ENCODE measurements around the gene CNTN6.

The CNTN6 gene

DNA sequence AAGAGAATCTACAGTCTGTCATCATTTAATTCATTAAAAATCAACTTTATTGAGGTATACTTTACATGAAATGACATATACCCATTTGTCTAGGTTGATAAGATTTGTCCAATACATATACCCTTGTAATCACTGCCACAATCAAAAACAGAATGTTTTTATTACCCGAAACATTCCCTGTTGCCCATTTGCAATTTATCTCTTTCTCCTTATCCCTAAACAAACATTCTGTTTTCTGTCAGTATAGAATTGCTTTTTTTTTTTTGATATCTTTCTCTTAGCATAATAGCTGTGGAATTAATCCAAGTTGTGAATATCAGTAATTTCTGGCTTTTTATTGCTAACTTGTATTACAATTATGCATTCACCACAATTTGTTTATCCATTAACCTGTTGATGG is 4.3 kb upstream of the CNTN6 start:
- TF ChIP-seq TAF1 (IDR thresholded peaks at IDR 0.05; ENCODE audit: low read depth) (no peak), YY1 (IDR thresholded peaks at IDR 0.05; ENCODE audit: low read depth) (no peak), FOXM1 (IDR thresholded peaks at IDR 0.05; ENCODE audit: borderline replicate concordance, low read depth) (no peak), TCF12 (IDR thresholded peaks at IDR 0.05; ENCODE audit: low read depth) (no peak), NFIC (IDR thresholded peaks at IDR 0.05) (no peak), ZBTB7A (IDR thresholded peaks at IDR 0.05; ENCODE audit: low read depth) (no peak), CREB1 (IDR thresholded peaks at IDR 0.05; ENCODE audit: low read depth) (no peak), EGR1 (IDR thresholded peaks at IDR 0.05) (no peak), CEBPB (IDR thresholded peaks at IDR 0.05) (no peak), MAX (IDR thresholded peaks at IDR 0.05) (no peak), RAD21 (IDR thresholded peaks at IDR 0.05; ENCODE audit: low read depth) (no peak), TEAD4 (IDR thresholded peaks at IDR 0.05) (no peak), EP300 (IDR thresholded peaks at IDR 0.05; ENCODE audit: borderline replicate concordance) (no peak)
- TF ChIP-seq, protein P1, sequence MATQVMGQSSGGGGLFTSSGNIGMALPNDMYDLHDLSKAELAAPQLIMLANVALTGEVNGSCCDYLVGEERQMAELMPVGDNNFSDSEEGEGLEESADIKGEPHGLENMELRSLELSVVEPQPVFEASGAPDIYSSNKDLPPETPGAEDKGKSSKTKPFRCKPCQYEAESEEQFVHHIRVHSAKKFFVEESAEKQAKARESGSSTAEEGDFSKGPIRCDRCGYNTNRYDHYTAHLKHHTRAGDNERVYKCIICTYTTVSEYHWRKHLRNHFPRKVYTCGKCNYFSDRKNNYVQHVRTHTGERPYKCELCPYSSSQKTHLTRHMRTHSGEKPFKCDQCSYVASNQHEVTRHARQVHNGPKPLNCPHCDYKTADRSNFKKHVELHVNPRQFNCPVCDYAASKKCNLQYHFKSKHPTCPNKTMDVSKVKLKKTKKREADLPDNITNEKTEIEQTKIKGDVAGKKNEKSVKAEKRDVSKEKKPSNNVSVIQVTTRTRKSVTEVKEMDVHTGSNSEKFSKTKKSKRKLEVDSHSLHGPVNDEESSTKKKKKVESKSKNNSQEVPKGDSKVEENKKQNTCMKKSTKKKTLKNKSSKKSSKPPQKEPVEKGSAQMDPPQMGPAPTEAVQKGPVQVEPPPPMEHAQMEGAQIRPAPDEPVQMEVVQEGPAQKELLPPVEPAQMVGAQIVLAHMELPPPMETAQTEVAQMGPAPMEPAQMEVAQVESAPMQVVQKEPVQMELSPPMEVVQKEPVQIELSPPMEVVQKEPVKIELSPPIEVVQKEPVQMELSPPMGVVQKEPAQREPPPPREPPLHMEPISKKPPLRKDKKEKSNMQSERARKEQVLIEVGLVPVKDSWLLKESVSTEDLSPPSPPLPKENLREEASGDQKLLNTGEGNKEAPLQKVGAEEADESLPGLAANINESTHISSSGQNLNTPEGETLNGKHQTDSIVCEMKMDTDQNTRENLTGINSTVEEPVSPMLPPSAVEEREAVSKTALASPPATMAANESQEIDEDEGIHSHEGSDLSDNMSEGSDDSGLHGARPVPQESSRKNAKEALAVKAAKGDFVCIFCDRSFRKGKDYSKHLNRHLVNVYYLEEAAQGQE (IDR thresholded peaks at IDR 0.05; ENCODE audit: low read depth) = no peak
- TF ChIP-seq, protein P2, sequence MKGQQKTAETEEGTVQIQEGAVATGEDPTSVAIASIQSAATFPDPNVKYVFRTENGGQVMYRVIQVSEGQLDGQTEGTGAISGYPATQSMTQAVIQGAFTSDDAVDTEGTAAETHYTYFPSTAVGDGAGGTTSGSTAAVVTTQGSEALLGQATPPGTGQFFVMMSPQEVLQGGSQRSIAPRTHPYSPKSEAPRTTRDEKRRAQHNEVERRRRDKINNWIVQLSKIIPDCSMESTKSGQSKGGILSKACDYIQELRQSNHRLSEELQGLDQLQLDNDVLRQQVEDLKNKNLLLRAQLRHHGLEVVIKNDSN (IDR thresholded peaks at IDR 0.05) = no peak

GRCh38 chr3:1091286-1091685 is 1.5 kb upstream of the CNTN6 start:
- TF ChIP-seq CREB1 (IDR thresholded peaks at IDR 0.05; ENCODE audit: low read depth) (no peak), EP300 (IDR thresholded peaks at IDR 0.05; ENCODE audit: borderline replicate concordance) (no peak), TAF1 (IDR thresholded peaks at IDR 0.05; ENCODE audit: low read depth) (no peak), FOXM1 (IDR thresholded peaks at IDR 0.05; ENCODE audit: borderline replicate concordance, low read depth) (no peak), TCF12 (IDR thresholded peaks at IDR 0.05; ENCODE audit: low read depth) (no peak), CEBPB (IDR thresholded peaks at IDR 0.05) (no peak), YY1 (IDR thresholded peaks at IDR 0.05; ENCODE audit: low read depth) (no peak), EGR1 (IDR thresholded peaks at IDR 0.05) (no peak), TEAD4 (IDR thresholded peaks at IDR 0.05) (no peak), NFIC (IDR thresholded peaks at IDR 0.05) (no peak), ZBTB7A (IDR thresholded peaks at IDR 0.05; ENCODE audit: low read depth) (no peak), RAD21 (IDR thresholded peaks at IDR 0.05; ENCODE audit: low read depth) (no peak), MAX (IDR thresholded peaks at IDR 0.05) (no peak)
- TF ChIP-seq, protein P1 (IDR thresholded peaks at IDR 0.05; ENCODE audit: low read depth) = no peak
- TF ChIP-seq, protein P2 (IDR thresholded peaks at IDR 0.05) = no peak

DNA sequence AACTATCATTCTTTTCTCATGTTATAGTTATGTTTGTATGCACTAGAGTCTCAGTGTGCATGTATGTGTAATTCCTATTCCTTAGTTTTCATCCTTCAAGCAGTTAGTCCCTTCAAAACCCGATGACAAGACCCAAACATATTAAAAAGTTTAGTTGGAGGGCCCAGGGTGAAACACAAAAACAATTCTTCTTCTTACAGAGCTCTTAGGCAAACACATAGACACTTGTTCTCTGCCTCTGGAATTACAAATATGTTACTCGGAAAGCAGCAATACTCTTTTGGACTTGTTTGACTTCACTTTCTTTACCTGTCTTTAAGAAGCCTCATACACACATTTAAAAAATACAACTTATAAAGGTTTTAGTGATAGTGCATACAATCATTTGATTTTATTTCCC is 763 bp upstream of the CNTN6 start:
- TF ChIP-seq TAF1 (IDR thresholded peaks at IDR 0.05; ENCODE audit: low read depth) = no peak
- no peak for TF ChIP-seq CEBPB (IDR thresholded peaks at IDR 0.05)
- TF ChIP-seq CREB1 (IDR thresholded peaks at IDR 0.05; ENCODE audit: low read depth) = no peak
- no peak for TF ChIP-seq TEAD4 (IDR thresholded peaks at IDR 0.05)
- TF ChIP-seq TCF12 (IDR thresholded peaks at IDR 0.05; ENCODE audit: low read depth) = no peak
- TF ChIP-seq ZBTB7A (IDR thresholded peaks at IDR 0.05; ENCODE audit: low read depth) = no peak
- no peak for TF ChIP-seq YY1 (IDR thresholded peaks at IDR 0.05; ENCODE audit: low read depth)
- no peak for TF ChIP-seq RAD21 (IDR thresholded peaks at IDR 0.05; ENCODE audit: low read depth)
- no peak for TF ChIP-seq EP300 (IDR thresholded peaks at IDR 0.05; ENCODE audit: borderline replicate concordance)
- TF ChIP-seq FOXM1 (IDR thresholded peaks at IDR 0.05; ENCODE audit: borderline replicate concordance, low read depth) = no peak
- no peak for TF ChIP-seq NFIC (IDR thresholded peaks at IDR 0.05)
- TF ChIP-seq, protein P1 (IDR thresholded peaks at IDR 0.05; ENCODE audit: low read depth) = no peak
- TF ChIP-seq MAX (IDR thresholded peaks at IDR 0.05) = no peak
- TF ChIP-seq, protein P2 (IDR thresholded peaks at IDR 0.05) = no peak
- no peak for TF ChIP-seq EGR1 (IDR thresholded peaks at IDR 0.05)
